Ascending aorta (tissue), 2 donors: ENCODE results near the gene EMILIN1. TPM values are rescaled to one million over a fixed set of nuclear protein-coding genes. Genes with fewer than 3 reads are reported as not detected.
A peak's percentile ranks its signal among the peaks of the same experiment; 100 is the strongest.

Experiments
- DNase-seq, 2 donors: peaks; one replicate each; pipeline ENCODE4 v3.0.0-alpha.2; 2019; ENCODE audit warnings: low spot score in 2 of 2
- H3K27ac ChIP-seq, 2 donors: fragments of 200-600 bp; sonication (generic); one replicate each; pipeline ENCODE4 v1.5.1; 2016 to 2017; ENCODE audit warnings: mild to moderate bottlenecking in 1 of 2
- H3K27me3 ChIP-seq: fragments of 200-600 bp; sonication (generic); one replicate; pipeline ENCODE4 v1.5.1; 2017
- H3K36me3 ChIP-seq, 2 donors: fragments of 200-600 bp; sonication (generic); one replicate each; pipeline ENCODE4 v1.5.1; 2016
- H3K4me1 ChIP-seq, 2 donors: fragments of 200-600 bp; sonication (generic); one replicate each; pipeline ENCODE4 v1.5.1; 2016 to 2017; ENCODE audit warnings: mild to moderate bottlenecking in 1 of 2
- H3K4me3 ChIP-seq, 2 donors: fragments of 200-600 bp; sonication (generic); one replicate each; pipeline ENCODE4 v1.5.1; 2016 to 2017; ENCODE audit warnings: mild to moderate bottlenecking in 1 of 2
- H3K9me3 ChIP-seq, 2 donors: fragments of 200-600 bp; sonication (generic); one replicate each; pipeline ENCODE4 v1.5.1; 2016
- intact Hi-C: fragments of 100-400 bp; cut with DNase I; formaldehyde crosslinking; loops from one replicate; pipeline ENCODE4 v1.15.1; 2023
- total RNA-seq: library from RNA; depleted of rRNA; stranded (reverse); fragments of >200 nt; gene quantifications from one replicate; pipeline ENCODE4 v1.1.0, GENCODE V29; 2016
- TF ChIP-seq, protein P1 (sequence below), 3 experiments: fragments of 200-600 bp in 2 of 3; fragments of 450-650 bp in 1 of 3; sonication (generic) in 2 of 3; IDR thresholded peaks; one replicate each; pipeline ENCODE4 v1.5.1; 2016 to 2019; ENCODE audit warnings: antibody characterized with exemption in 3 of 3, mild to moderate bottlenecking in 1 of 3, moderate library complexity in 1 of 3

Gene EMILIN1
- total RNA-seq, 1 donor from 2014 or later = 301 TPM

GRCh38 chr2:27081984-27082772 lies 3.8 kb downstream of the EMILIN1 start:
- no peak for DNase-seq
- peaks cover 11 to 18% of the 10 kb centered on the region in 2 donors for H3K36me3 ChIP-seq
- H3K27me3 ChIP-seq = no peaks in the 10 kb centered on the region
- peak overlapping the region in 1 of 2 donors; percentile 68 for H3K27ac ChIP-seq
- peaks cover 15 to 40% of the 10 kb centered on the region in 2 donors for H3K4me1 ChIP-seq
- TF ChIP-seq, protein P1, sequence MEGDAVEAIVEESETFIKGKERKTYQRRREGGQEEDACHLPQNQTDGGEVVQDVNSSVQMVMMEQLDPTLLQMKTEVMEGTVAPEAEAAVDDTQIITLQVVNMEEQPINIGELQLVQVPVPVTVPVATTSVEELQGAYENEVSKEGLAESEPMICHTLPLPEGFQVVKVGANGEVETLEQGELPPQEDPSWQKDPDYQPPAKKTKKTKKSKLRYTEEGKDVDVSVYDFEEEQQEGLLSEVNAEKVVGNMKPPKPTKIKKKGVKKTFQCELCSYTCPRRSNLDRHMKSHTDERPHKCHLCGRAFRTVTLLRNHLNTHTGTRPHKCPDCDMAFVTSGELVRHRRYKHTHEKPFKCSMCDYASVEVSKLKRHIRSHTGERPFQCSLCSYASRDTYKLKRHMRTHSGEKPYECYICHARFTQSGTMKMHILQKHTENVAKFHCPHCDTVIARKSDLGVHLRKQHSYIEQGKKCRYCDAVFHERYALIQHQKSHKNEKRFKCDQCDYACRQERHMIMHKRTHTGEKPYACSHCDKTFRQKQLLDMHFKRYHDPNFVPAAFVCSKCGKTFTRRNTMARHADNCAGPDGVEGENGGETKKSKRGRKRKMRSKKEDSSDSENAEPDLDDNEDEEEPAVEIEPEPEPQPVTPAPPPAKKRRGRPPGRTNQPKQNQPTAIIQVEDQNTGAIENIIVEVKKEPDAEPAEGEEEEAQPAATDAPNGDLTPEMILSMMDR (IDR thresholded peaks at IDR 0.05) = no peak
- no peaks in the 10 kb centered on the region for H3K9me3 ChIP-seq
- intact Hi-C loops = loop anchor here (1.0 kb wide), 1 partner anchor 11 kb away; the partner anchor contains the start of gene OST4
- no peak overlapping the region for H3K4me3 ChIP-seq

DNA sequence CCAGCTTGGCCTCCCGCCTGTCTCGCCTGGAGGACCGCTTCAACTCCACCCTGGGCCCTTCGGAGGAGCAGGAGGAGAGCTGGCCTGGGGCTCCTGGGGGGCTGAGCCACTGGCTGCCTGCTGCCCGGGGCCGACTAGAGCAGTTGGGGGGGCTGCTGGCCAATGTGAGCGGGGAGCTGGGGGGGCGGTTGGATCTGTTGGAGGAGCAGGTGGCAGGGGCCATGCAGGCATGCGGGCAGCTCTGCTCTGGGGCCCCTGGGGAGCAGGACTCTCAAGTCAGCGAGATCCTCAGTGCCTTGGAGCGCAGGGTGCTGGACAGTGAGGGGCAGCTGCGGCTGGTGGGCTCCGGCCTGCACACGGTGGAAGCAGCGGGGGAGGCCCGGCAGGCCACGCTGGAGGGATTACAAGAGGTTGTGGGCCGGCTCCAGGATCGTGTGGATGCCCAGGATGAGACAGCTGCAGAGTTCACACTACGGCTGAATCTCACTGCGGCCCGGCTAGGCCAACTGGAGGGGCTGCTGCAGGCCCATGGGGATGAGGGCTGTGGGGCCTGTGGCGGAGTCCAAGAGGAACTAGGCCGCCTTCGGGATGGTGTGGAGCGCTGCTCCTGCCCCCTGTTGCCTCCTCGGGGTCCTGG lies 4.5 kb downstream of the EMILIN1 start:
- DNase-seq = no peak
- no peak overlapping the region for H3K4me3 ChIP-seq
- peaks cover 11 to 18% of the 10 kb centered on the region in 2 donors for H3K36me3 ChIP-seq
- H3K4me1 ChIP-seq = peaks cover 15 to 40% of the 10 kb centered on the region in 2 donors
- intact Hi-C loops = no loop called here
- H3K9me3 ChIP-seq = no peaks in the 10 kb centered on the region
- TF ChIP-seq, protein P1 (IDR thresholded peaks at IDR 0.05) = no peak
- H3K27ac ChIP-seq = no peak overlapping the region
- H3K27me3 ChIP-seq = no peaks in the 10 kb centered on the region

GRCh38 chr2:27083410-27084296 lies 5.2 kb downstream of the EMILIN1 start:
- Histone ChIP-seq H3K36me3 (peaks cover 11 to 18% of the 10 kb centered on the region in 2 donors), H3K9me3 (no peaks in the 10 kb centered on the region), H3K4me1 (peaks cover 15 to 38% of the 10 kb centered on the region in 2 donors), H3K4me3 (no peak overlapping the region), H3K27ac (no peak overlapping the region), H3K27me3 (no peaks in the 10 kb centered on the region)
- DNase-seq = no peak
- TF ChIP-seq, protein P1 (IDR thresholded peaks at IDR 0.05) = no peak
- intact Hi-C loops = no loop called here

GRCh38 chr2:27084297-27085061 lies 6.1 kb downstream of the EMILIN1 start:
- Histone ChIP-seq H3K4me1 (peaks cover 15 to 38% of the 10 kb centered on the region in 2 donors), H3K27me3 (no peaks in the 10 kb centered on the region), H3K36me3 (peaks cover 11 to 18% of the 10 kb centered on the region in 2 donors), H3K9me3 (no peaks in the 10 kb centered on the region), H3K27ac (peak overlapping the region; percentile 81 to 87), H3K4me3 (no peak overlapping the region)
- intact Hi-C loops = loop anchor here (1.0 to 5.0 kb wide), 2 partner anchors 48 to 123 kb away; partner anchors contain the start of gene PREB
- DNase-seq = no peak
- TF ChIP-seq, protein P1 (IDR thresholded peaks at IDR 0.05) = no peak
